HepG2 (cell line): Measurements from ENCODE around the gene SSNA1. TPM values are rescaled to one million over a fixed set of nuclear protein-coding genes. Genes with fewer than 3 reads are reported as not detected.

Experiments used
- ATAC-seq: fragments of 200-7000 bp; cut with Tn5 transposase; 3 replicates; pipeline ENCODE4 v1.9.1; 2020; ENCODE audit warnings: mild to moderate bottlenecking, moderate library complexity
- BruUV-seq: library from RNA; stranded (reverse); fragments of 400-500 nt; replicated peaks from 2 replicates; lab custom pipeline; 2021; lab: Mats Ljungman, UMichigan
- CTCF ChIA-PET: fragments of 300-600 bp; formaldehyde crosslinking; extraction: SDS; loops from one replicate; lab custom pipeline; 2021; ENCODE audit warnings: low total read pairs, inconsistent platforms, low intra/inter-chr PET ratio; lab: Yijun Ruan, JAX
- POLR2A ChIA-PET: fragments of 350-600 bp; sonication (Branson Sonifier 250); formaldehyde crosslinking; loops from one replicate; lab custom pipeline; 2020; ENCODE audit warnings: antibody characterized with exemption, inconsistent platforms; lab: Yijun Ruan, JAX
- DNase-seq: peaks from one replicate; pipeline ENCODE4 v3.0.0-alpha.2; 2015; ENCODE audit warnings: low spot score
- FAIRE-seq: peaks from 3 replicates; lab custom pipeline; 2011; peaks lifted over from hg19 to GRCh38; lab: Jason Lieb, UNC
- H2AFZ ChIP-seq: one replicate; pipeline ENCODE4 v1.6.1; 2011; ENCODE audit warnings: low read length, inconsistent platforms
- H3K27ac ChIP-seq: fragments of 300-600 bp; 3 replicates; pipeline ENCODE4 v1.8.0; 2011; ENCODE audit warnings: mixed run types, mild to moderate bottlenecking, mixed read lengths, low read length, inconsistent platforms; ENCODE audit not compliant: insufficient read depth; ENCODE audit errors: extremely low read length
- H3K27me3 ChIP-seq, 2 experiments: fragments of 200-600 bp in 1 of 2; 2 replicates in 1 of 2; 3 replicates in 1 of 2; pipeline versions ENCODE4 v1.6.0 to v1.8.0; 2011; ENCODE audit warnings: low read length in 2 of 2, mild to moderate bottlenecking in 2 of 2, moderate library complexity in 2 of 2, inconsistent platforms in 1 of 2; ENCODE audit not compliant: insufficient read depth in 2 of 2, control insufficient read depth in 1 of 2
- H3K36me3 ChIP-seq, 2 experiments: fragments of 200-600 bp in 1 of 2; replicated peaks in 1 of 2; 2 replicates in 1 of 2; 3 replicates in 1 of 2; pipeline versions ENCODE4 v1.5.1 to v1.8.0; 2011; ENCODE audit warnings: low read length in 2 of 2, inconsistent platforms in 1 of 2; ENCODE audit not compliant: insufficient read depth in 2 of 2, control insufficient read depth in 1 of 2
- H3K4me1 ChIP-seq: 2 replicates; pipeline ENCODE4 v1.5.1; 2012; ENCODE audit warnings: low read length, inconsistent platforms; ENCODE audit not compliant: insufficient read depth
- H3K4me2 ChIP-seq: 2 replicates; pipeline ENCODE4 v1.6.0; 2011; ENCODE audit warnings: low read depth, low read length, inconsistent platforms
- H3K4me3 ChIP-seq, 3 experiments: fragments of 200-600 bp in 1 of 3; sonication (generic), shearing (Covaris generic) in 1 of 3; replicated peaks in 1 of 3; 2 replicates each; pipeline ENCODE4 v1.5.1; 2011 to 2016; ENCODE audit warnings: low read length in 3 of 3, inconsistent platforms in 2 of 3, low read depth in 2 of 3, mild to moderate bottlenecking in 2 of 3, control low read depth in 1 of 3, mixed read lengths in 1 of 3; ENCODE audit not compliant: insufficient read depth in 1 of 3
- H3K79me2 ChIP-seq: one replicate; pipeline ENCODE4 v1.6.1; 2011; ENCODE audit warnings: low read length, inconsistent platforms; ENCODE audit not compliant: insufficient read depth
- H3K9ac ChIP-seq: 2 replicates; pipeline ENCODE4 v1.6.0; 2011; ENCODE audit warnings: mild to moderate bottlenecking, low read depth, low read length, inconsistent platforms; ENCODE audit not compliant: insufficient read depth
- H3K9me3 ChIP-seq: 2 replicates; pipeline ENCODE4 v1.5.1; 2012; ENCODE audit warnings: mild to moderate bottlenecking, low read length
- H4K20me1 ChIP-seq: 2 replicates; pipeline ENCODE4 v1.6.0; 2011; ENCODE audit warnings: inconsistent platforms, mild to moderate bottlenecking, low read length, moderate library complexity; ENCODE audit not compliant: insufficient read depth
- ARNT2 ChIP-seq: sonication (generic); formaldehyde crosslinking; IDR thresholded peaks from 2 replicates; pipeline ENCODE4 v1.8.0; 2022; ENCODE audit warnings: mild to moderate bottlenecking, low read depth, missing genetic modification reagents, moderate library complexity
- ATM ChIP-seq: fragments of 450-650 bp; IDR thresholded peaks from 2 replicates; pipeline ENCODE4 v1.7.1; 2017; ENCODE audit warnings: mild to moderate bottlenecking, borderline replicate concordance
- DNMT1 ChIP-seq: sonication (generic); formaldehyde crosslinking; IDR thresholded peaks from 2 replicates; pipeline ENCODE4 v1.5.1; 2020; ENCODE audit warnings: mild to moderate bottlenecking, missing genetic modification reagents
- FOXA3 ChIP-seq: IDR thresholded peaks from 2 replicates; pipeline ENCODE4 v1.6.1; 2016; ENCODE audit warnings: missing genetic modification reagents, missing compliant biosample characterization
- GATA4 ChIP-seq: sonication (generic); IDR thresholded peaks from 2 replicates; pipeline ENCODE4 v1.6.1; 2016; ENCODE audit warnings: antibody characterized with exemption, low read depth, borderline replicate concordance
- HDAC2 ChIP-seq: sonication (generic); formaldehyde crosslinking; IDR thresholded peaks from 2 replicates; pipeline ENCODE4 v1.4.0; 2020; ENCODE audit warnings: missing genetic modification reagents
- HES4 ChIP-seq: sonication (generic); formaldehyde crosslinking; IDR thresholded peaks from 2 replicates; pipeline ENCODE4 v1.9.0; 2021; ENCODE audit warnings: mild to moderate bottlenecking, missing genetic modification reagents, borderline replicate concordance
- HIVEP1 ChIP-seq: sonication (generic); formaldehyde crosslinking; IDR thresholded peaks from 2 replicates; pipeline ENCODE4 v1.4.0; 2020; ENCODE audit warnings: mild to moderate bottlenecking, missing genetic modification reagents
- KAT2B ChIP-seq: fragments of 150-350 bp; IDR thresholded peaks from 2 replicates; pipeline ENCODE4 v1.6.1; 2014; ENCODE audit warnings: low read depth, low read length, borderline replicate concordance
- MTF1 ChIP-seq: sonication (generic); formaldehyde crosslinking; IDR thresholded peaks from 2 replicates; pipeline ENCODE4 v1.5.0; 2020; ENCODE audit warnings: missing genetic modification reagents
- NPAS2 ChIP-seq: sonication (generic); formaldehyde crosslinking; IDR thresholded peaks from 2 replicates; pipeline ENCODE4 v1.8.0; 2022; ENCODE audit warnings: mild to moderate bottlenecking, missing genetic modification reagents, borderline replicate concordance
- PAF1 ChIP-seq: IDR thresholded peaks from 2 replicates; pipeline ENCODE4 v1.6.1; 2016; ENCODE audit warnings: missing genetic modification reagents, missing compliant biosample characterization
- PAX8 ChIP-seq: sonication (generic); formaldehyde crosslinking; IDR thresholded peaks from 2 replicates; pipeline ENCODE4 v1.8.0; 2022; ENCODE audit warnings: mild to moderate bottlenecking, missing genetic modification reagents, borderline replicate concordance
- PHF20 ChIP-seq: sonication (generic); formaldehyde crosslinking; IDR thresholded peaks from 2 replicates; pipeline ENCODE4 v1.5.0; 2020; ENCODE audit warnings: mild to moderate bottlenecking, missing genetic modification reagents
- PHF21A ChIP-seq: sonication (generic); formaldehyde crosslinking; IDR thresholded peaks from 2 replicates; pipeline ENCODE4 v1.5.0; 2020; ENCODE audit warnings: mild to moderate bottlenecking, missing genetic modification reagents
- REPIN1 ChIP-seq: sonication (generic); formaldehyde crosslinking; IDR thresholded peaks from 2 replicates; pipeline ENCODE4 v1.8.0; 2022; ENCODE audit warnings: missing genetic modification reagents, low read depth, mild to moderate bottlenecking, borderline replicate concordance
- RXRB ChIP-seq: IDR thresholded peaks from 2 replicates; pipeline ENCODE4 v1.6.1; 2016; ENCODE audit warnings: borderline replicate concordance, missing genetic modification reagents, missing compliant biosample characterization
- SCMH1 ChIP-seq: sonication (generic); formaldehyde crosslinking; IDR thresholded peaks from 2 replicates; pipeline ENCODE4 v1.9.0; 2021; ENCODE audit warnings: missing genetic modification reagents, mild to moderate bottlenecking, borderline replicate concordance
- SNAPC2 ChIP-seq: sonication (generic); formaldehyde crosslinking; IDR thresholded peaks from 2 replicates; pipeline ENCODE4 v1.8.1; 2022; ENCODE audit warnings: mild to moderate bottlenecking, missing genetic modification reagents
- TAF1 ChIP-seq: sonication (generic); formaldehyde crosslinking; IDR thresholded peaks from 2 replicates; pipeline ENCODE4 v1.4.0; 2020; ENCODE audit warnings: missing genetic modification reagents
- U2AF2 ChIP-seq: fragments of 200-400 bp; formaldehyde crosslinking; IDR thresholded peaks from 2 replicates; pipeline ENCODE4 v1.6.1; 2017; ENCODE audit warnings: low read depth, mild to moderate bottlenecking, low read length
- ZNF232 ChIP-seq: sonication (generic); formaldehyde crosslinking; IDR thresholded peaks from 2 replicates; pipeline ENCODE4 v1.4.0; 2020; ENCODE audit warnings: missing genetic modification reagents, borderline replicate concordance
- ZNF24 ChIP-seq: fragments of 450-650 bp; IDR thresholded peaks from 2 replicates; pipeline ENCODE4 v1.6.1; 2017; ENCODE audit warnings: antibody characterized with exemption, mild to moderate bottlenecking
- ZNF614 ChIP-seq: IDR thresholded peaks from 2 replicates; pipeline ENCODE4 v1.6.1; 2018; ENCODE audit warnings: missing biosample characterization, missing genetic modification reagents, inconsistent platforms, borderline replicate concordance
- ZNF839 ChIP-seq: sonication (generic); formaldehyde crosslinking; IDR thresholded peaks from 2 replicates; pipeline ENCODE4 v1.4.0; 2020; ENCODE audit warnings: missing genetic modification reagents, mild to moderate bottlenecking, borderline replicate concordance
- ZNF841 ChIP-seq: sonication (generic); formaldehyde crosslinking; IDR thresholded peaks from 2 replicates; pipeline ENCODE4 v1.8.1; 2023; ENCODE audit warnings: missing genetic modification reagents, borderline replicate concordance
- WGBS: methylation state at CpG from one replicate; pipeline ENCODE4 v1.1.6; 2017; ENCODE audit warnings: low lambda C conversion rate; 5-methylcytosine and 5-hydroxymethylcytosine counted together
- in situ Hi-C: cut with HindIII; loops from 2 replicates; pipeline ENCODE4 v1.10.0; 2017; ENCODE audit warnings: low pct_unique_long_range_greater_than_20kb; ENCODE audit not compliant: extremely low pct_ligation_motif_present
- intact Hi-C: fragments of 100-400 bp; cut with micrococcal nuclease; formaldehyde crosslinking; loops from one replicate; pipeline ENCODE4 v1.10.0; 2022; ENCODE audit not compliant: unreplicated experiment
- polyA plus RNA-seq, 8 experiments: library from polyadenylated mRNA; depleted of rRNA in 3 of 8; stranded (reverse) in 7 of 8; unstranded in 1 of 8; fragments of >200 nt; fragmentation: Illumina TruSeq in 4 of 8; extraction: Trizol in 4 of 8; gene quantifications; 2 replicates each; pipeline versions ENCODE4 v1.2.1 to v1.2.3, GENCODE V29; 2011 to 2016; ENCODE audit warnings: low read depth in 4 of 8, missing spikeins in 1 of 8, mixed read lengths in 1 of 8; ENCODE audit not compliant: insufficient read depth in 1 of 8
- total RNA-seq, 5 experiments: library from RNA; depleted of rRNA; stranded (reverse); fragments of >200 nt; fragmentation: Illumina TruSeq; extraction: Trizol; gene quantifications; 2 replicates each; pipeline ENCODE4 v1.2.3, GENCODE V29; 2016; ENCODE audit warnings: low read depth in 1 of 5
- TF ChIP-seq, protein P1 (sequence below): sonication (generic); formaldehyde crosslinking; IDR thresholded peaks from 2 replicates; pipeline ENCODE4 v1.5.0; 2020; ENCODE audit warnings: missing genetic modification reagents, mild to moderate bottlenecking, borderline replicate concordance

SSNA1 gene
- total and polyA plus RNA-seq, 2 of the 13 experiments (the other 11 are each of a cell fraction or from before 2014, with no cell fraction given), result 35.9 to 49.4 TPM

DNA sequence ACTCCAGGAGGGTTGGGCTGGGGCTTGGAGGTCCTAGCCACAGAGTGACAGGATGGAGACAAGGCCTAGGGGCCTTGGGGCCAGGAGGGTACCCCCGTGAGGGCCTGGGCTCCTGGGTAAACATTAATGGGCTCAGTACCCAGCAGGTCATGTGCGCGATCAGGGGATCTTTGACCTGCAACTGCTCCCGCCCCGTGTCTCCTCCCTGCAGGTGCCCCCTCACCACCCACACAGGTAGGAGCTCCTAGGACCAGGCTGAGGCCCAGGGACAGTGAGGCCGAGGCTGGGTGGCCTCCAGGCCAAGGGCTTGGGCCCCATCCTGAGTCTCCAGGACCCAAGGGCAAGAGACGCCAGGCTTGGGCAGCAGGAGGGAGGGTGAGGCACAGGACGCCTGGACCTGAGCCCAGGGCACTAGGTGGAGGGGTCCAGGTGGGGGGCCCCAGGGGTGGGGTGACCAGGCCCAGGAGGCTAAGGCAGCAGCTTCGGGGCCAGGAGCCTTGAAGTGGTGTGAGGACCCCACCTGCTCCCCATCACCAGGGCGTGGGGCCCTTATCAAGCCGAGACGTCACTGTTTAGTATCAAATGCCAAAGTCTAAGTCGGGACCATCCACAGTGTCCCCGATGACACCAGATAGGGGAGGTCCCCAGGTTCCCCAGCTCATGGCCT, 42.4 kb downstream of the SSNA1 start, which contains the start of gene SLC34A3:
SLC34A3 (plus strand) TSS at position 197 of the 667 bp plus-strand sequence. CDS start 802 bp downstream, outside the sequence.
- no peaks in the 10 kb centered on the region for H4K20me1 ChIP-seq
- in situ Hi-C loops (no loop called here), intact Hi-C loops (no loop called here)
- H3K79me2 ChIP-seq, result peaks cover 4% of the 10 kb centered on the region
- ChIA-PET POLR2A (interaction anchor here (1.0 to 2.7 kb wide), 5 partner anchors 10 to 80 kb away, joined by 3 to 16 read pairs (median 7); partner anchors contain the start of genes TPRN and TUBB4B), CTCF (no interaction called here)
- H3K4me1 ChIP-seq, result peaks cover 72% of the 10 kb centered on the region
- H3K27me3 ChIP-seq, result no peaks in the 10 kb centered on the region
- peak within 1 kb of the TSS; percentile 96 for H3K4me2 ChIP-seq
- H2AFZ ChIP-seq, result no peak within 1 kb of the TSS
- FAIRE-seq, result no peak
- peak within 1 kb of the TSS; percentile 65 for H3K9ac ChIP-seq
- DNase-seq, result no peak
- WGBS, result 43% methylated on average over 3 of the region's 14 CpGs
- H3K4me3 ChIP-seq, result peak within 1 kb of the TSS; percentile 53 to 72 (median 62)
- H3K36me3 ChIP-seq, result no peaks in the 10 kb centered on the region
- no peaks in the 10 kb centered on the region for H3K9me3 ChIP-seq
- ATAC-seq, result no peak
- no TSS peak for BruUV-seq
- H3K27ac ChIP-seq, result peak within 1 kb of the TSS; percentile 75
- TF ChIP-seq SCMH1 (CRISPR knock-in tag) (no peak), HDAC2 (CRISPR knock-in tag) (peak; percentile 50; the same call in 1 of the 2 replicates), RXRB (CRISPR knock-in tag) (no peak), DNMT1 (CRISPR knock-in tag) (no peak), KAT2B (no peak), ATM (no peak), PHF20 (CRISPR knock-in tag) (no peak), ZNF24 (no peak), ARNT2 (CRISPR knock-in tag) (0 out of 2 replicates have a peak, but pooled peaks have one; percentile 2), NPAS2 (CRISPR knock-in tag) (no peak), ZNF614 (CRISPR knock-in tag) (0 out of 2 replicates have a peak, but pooled peaks have one; percentile 1), TAF1 (CRISPR knock-in tag) (no peak), HES4 (CRISPR knock-in tag) (no peak), HIVEP1 (CRISPR knock-in tag) (0 out of 2 replicates have a peak, but pooled peaks have one; percentile 1), ZNF232 (no peak), GATA4 (0 out of 2 replicates have a peak, but pooled peaks have one; percentile 6), SNAPC2 (CRISPR knock-in tag) (0 out of 2 replicates have a peak, but pooled peaks have one; percentile 45), ZNF839 (CRISPR knock-in tag) (0 out of 2 replicates have a peak, but pooled peaks have one; percentile 29), PAX8 (CRISPR knock-in tag) (0 out of 2 replicates have a peak, but pooled peaks have one; percentile 10), ZNF841 (CRISPR knock-in tag) (no peak), REPIN1 (CRISPR knock-in tag) (0 out of 2 replicates have a peak, but pooled peaks have one; percentile 42), MTF1 (CRISPR knock-in tag) (no peak), FOXA3 (CRISPR knock-in tag) (0 out of 2 replicates have a peak, but pooled peaks have one; percentile 3), PAF1 (CRISPR knock-in tag) (0 out of 2 replicates have a peak, but pooled peaks have one; percentile 7), U2AF2 (no peak), PHF21A (CRISPR knock-in tag) (peak; percentile 28; the same call in 1 of the 2 replicates)
- TF ChIP-seq, protein P1, sequence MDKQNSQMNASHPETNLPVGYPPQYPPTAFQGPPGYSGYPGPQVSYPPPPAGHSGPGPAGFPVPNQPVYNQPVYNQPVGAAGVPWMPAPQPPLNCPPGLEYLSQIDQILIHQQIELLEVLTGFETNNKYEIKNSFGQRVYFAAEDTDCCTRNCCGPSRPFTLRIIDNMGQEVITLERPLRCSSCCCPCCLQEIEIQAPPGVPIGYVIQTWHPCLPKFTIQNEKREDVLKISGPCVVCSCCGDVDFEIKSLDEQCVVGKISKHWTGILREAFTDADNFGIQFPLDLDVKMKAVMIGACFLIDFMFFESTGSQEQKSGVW (CRISPR knock-in tag), result no peak
